GM19324 (cell line): ENCODE measurements around the gene ISCU.
"Not testable (repeated sequence)": the region's sequence is repeated elsewhere in the genome, so short reads cannot be mapped to it uniquely, and the experiment has no call there.

ENCODE experiments used
- ATAC-seq: cut with Tn5 transposase; IDR thresholded peaks from one replicate; pipeline ENCODE4 v1.9.1; 2021; ENCODE audit warnings: mild to moderate bottlenecking, moderate library complexity; ENCODE audit not compliant: unreplicated experiment, low FRiP score

The ISCU gene

DNA sequence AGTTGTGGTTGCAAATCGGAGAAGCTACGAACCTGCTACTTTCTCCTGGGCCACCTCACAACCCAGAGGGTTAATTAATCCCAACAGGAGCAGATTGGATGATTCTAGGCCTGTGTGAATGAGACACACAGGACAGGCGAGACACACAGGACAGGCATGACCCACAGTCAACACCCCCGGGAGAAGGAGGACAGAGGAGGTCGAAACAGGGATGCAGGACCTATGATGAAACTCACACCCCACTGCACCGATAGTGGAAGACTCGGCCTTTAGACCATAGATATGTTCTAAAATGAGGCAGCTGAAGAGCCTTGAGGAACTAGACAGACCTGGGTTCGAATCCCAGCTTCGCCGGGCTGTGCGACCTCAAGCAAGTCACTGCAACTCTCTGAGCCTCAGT lies 23.9 kb downstream of the ISCU start:
- no peak for ATAC-seq

DNA sequence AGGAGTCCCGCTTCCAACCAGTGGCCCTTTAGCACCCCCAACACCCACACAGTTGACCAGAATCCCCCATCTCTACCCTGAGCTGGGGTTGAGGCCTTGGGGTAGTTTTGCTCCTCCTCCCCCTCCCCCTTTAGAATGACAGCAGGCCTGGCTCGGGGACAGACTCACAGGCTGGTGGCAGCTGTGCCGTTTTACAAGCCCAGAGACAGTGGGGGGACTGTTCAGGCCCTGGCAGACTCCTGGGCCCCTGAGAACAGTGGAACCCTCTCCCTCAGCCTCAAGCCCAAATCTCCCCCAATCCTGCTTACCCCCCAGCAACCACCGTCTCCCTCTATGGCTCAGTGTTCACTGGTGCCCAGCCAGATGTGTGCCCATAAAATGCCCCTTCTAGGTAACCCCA lies 25.4 kb downstream of the ISCU start:
- ATAC-seq: no peak

- no peak for ATAC-seq
These were observed 26.8 kb downstream of the ISCU start for GRCh38 chr12:108589028-108589839.

DNA sequence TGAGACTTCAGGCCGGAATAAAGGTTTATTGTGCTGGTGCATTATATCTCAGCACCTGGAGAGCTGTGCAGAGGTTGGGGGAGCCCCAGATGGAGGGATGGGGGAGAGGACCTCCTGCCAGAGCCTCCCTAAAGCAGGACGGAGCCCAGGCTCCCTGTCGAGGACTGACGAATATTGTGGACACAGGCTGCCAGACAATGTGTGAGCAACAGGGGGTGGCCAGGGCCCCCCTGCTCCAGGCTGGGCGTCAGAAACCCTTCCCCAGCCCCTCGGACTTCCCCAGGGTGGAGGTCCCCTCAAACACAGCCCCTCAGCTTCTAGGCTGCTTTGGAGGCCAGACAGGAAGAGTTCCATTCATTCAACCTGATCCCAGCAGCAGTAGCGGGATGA lies 27.4 kb downstream of the ISCU start:
- ATAC-seq: no peak

DNA sequence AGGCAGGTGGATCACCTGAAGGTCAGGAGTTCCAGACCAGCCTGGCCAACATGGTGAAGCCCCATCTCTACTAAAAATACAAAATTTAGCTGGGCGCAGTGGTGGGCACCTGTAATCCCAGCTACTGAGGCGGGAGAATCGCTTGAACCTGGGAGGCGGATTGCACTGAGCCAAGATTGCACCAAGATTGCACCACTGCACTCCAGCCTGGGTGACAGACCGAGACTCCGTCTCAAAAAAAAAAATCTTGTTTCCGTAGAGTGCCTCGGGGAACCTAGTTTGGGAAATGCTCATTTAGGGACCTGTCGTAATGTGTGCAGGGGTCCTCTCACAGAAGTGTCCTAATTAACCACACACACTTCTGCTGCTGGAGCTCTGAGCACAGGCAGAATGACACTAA lies 28.1 kb downstream of the ISCU start:
- not testable (repeated sequence) for ATAC-seq

DNA sequence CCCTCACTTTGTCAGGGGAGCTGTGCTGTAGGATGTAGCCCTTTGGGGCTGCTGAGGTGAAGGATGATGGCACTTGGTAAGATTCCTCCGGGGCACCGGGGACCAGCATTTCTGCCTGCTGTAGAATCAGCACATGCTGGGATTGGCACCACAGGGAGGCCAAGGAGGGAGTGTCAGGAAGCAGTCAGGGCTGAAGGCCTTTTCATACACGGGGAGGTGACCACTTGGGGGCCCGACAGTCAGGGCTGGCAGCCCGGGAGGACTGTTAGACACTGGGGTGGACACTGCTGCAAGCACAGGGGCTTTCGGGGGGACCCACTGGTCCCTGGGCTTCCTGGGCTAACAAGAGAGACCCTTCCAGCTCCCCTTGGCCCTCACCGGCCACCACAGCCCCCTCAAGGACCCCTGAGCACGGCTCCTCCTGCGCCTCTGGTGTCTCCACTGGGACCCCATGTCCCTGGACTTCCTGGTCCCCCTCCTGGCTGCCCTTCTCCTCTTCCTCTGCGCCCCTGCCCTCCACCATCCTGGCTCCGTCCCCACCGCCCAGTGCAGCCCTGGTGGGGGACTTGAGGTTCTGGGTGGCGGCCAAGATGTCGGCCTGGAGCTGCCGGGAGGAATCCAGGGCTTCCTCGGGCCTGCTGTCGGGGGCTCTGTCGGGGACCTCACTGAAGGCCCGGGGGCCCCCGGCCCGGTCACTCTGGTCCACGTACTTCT lies 29.0 kb downstream of the ISCU start:
- no peak for ATAC-seq

GRCh38 chr12:108592033-108592909 lies 29.9 kb downstream of the ISCU start:
- ATAC-seq: no peak

GRCh38 chr12:108594323-108594903 lies 32.0 kb downstream of the ISCU start:
- no peak for ATAC-seq

- no peak for ATAC-seq
These were observed 32.7 kb downstream of the ISCU start for GRCh38 chr12:108594960-108595710.

GRCh38 chr12:108595711-108596647 lies 33.6 kb downstream of the ISCU start:
- no peak for ATAC-seq

DNA sequence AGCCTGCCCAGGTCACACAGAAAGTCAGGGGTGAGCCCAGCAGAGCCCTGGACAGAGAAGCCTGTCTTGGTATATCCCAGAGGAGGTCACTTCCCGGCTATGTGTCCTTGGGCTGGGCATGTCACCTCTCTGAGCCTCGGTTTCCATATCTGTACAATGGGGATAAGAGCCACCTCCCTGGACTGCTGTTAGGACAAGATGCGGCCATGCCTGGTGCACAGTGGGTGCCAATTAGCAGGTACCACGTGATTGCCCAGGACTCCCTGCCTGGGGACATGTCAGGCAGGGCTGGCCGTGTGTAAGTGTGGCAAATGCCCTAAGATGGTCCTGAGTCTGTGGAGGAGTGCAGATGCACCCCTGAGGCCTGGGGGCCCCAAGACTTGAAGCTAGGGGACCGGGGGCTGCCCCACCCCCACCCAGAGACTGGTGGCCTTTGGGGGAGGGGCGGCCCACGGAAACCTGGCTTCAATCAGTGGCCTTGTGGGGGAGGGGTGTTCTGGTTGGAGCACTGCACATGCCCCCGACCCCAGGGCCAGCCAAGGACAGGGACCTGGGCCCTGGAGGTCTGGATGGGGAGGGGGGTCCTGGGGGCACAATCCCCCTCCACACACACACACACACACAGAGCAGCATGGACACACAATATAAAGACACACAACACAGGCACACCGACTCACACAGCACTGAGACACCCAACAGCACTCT lies 34.6 kb downstream of the ISCU start:
- ATAC-seq: no peak

DNA sequence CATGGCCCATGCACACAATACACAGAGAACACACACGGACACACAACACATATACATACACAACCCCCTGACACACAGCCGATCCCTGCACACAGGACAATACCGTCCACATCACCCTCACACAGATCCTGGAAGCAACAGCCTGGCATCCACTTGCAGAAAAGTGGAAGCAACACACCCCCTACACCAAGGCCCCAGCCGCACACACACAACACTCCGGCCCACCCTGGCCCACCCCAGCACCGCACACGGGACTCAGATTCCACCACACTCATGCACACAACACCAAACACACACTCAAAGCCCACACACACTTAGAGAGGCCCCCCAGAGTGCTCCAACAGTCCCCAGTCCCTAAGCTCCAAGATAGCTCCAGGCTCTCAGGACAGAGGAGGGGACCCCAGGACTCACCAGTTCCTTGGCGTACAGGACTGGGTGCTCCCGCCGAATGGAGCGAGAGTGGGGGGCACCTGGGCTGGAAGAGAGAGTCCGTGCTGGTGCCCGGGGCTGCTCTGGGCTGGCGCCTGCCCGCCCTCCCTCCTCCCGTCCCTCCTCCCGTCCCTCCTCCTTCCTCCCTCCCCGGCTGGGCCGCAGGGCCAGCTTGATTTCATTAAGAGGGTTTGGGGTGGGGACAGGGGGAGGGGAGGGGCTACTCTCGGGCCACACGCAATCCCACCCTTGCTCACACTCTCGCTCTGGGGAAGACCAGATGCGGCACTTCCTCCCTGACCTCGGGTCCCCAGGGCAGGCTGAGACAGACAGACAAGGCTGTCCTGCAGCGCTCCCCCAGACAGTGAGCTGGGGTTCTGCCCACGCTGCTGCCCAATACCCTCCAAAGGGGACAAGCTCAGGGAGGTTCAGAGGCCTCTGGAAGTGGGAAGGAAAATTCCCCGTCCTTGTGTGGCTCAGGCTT lies 35.4 kb downstream of the ISCU start, which contains the start of gene TMEM119:
TMEM119 (minus strand) TSS at position 526 of the 913 bp plus-strand sequence. CDS start 5,701 bp downstream, outside the sequence.
- ATAC-seq: no peak

- ATAC-seq: no peak
These were observed 36.3 kb downstream of the ISCU start for GRCh38 chr12:108598553-108599250.

DNA sequence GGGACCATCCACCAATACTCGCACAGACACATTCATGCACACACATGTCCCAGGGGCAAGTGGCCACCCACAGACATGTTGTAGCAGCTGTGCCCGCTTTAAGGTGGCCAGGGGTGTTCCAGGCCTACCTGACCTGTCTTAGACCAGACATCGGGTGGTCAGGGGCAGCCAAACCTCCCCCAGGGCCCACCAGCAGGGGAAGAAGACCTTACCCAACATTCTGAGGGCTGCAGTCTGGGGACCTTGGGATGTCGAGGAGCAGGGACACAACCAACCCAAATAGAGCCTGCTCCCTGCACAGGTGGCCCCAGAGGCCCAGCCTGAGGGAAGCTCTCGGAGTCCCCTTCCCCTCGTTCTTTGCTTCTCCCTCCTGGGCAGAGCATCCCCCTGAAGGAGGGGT lies 37.1 kb downstream of the ISCU start:
- no peak for ATAC-seq

- no peak for ATAC-seq
These were observed 37.7 kb downstream of the ISCU start for GRCh38 chr12:108599948-108600701.

DNA sequence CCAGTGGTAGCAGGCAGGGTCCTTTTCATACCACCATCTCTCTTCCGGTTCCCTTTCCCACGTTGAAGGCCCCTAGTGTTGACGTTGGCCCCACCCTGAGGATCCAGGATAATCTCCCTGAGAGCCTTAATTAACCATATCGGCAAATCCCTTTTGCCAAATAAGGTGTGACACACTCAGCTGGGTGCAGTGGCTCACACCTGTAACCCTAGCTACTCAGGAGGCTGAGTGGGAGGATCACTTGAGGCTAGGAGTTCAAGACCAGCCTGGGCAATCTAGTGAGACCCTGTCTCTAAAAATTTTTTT lies 38.3 kb downstream of the ISCU start:
- no peak for ATAC-seq
